AG04449 (cell line): ENCODE data around the gene EVC.
"Not testable (repeated sequence)": the region's sequence is repeated elsewhere in the genome, so short reads cannot be mapped to it uniquely, and the experiment has no call there.

ENCODE experiments used
- CTCF ChIA-PET: fragments of 350-600 bp; formaldehyde crosslinking; extraction: SDS; loops from one replicate; lab custom pipeline; 2021; ENCODE audit warnings: antibody characterized with exemption; lab: Yijun Ruan, JAX
- POLR2A ChIA-PET: fragments of 400-600, 350-600 bp; formaldehyde crosslinking; extraction: SDS; loops from one replicate; lab custom pipeline; 2020; ENCODE audit warnings: antibody characterized with exemption, inconsistent platforms; lab: Yijun Ruan, JAX
- DNase-seq: peaks from one replicate; pipeline ENCODE4 v3.0.0-alpha.2; 2010; ENCODE audit warnings: low read depth, low spot score
- H3K4me3 ChIP-seq: 2 replicates; pipeline ENCODE4 v1.5.1; 2011; ENCODE audit warnings: low read depth, mild to moderate bottlenecking, control low read depth, low read length
- TF ChIP-seq, protein P1 (sequence below): IDR thresholded peaks from one replicate; pipeline ENCODE4 v1.5.1; 2011; ENCODE audit warnings: mild to moderate bottlenecking, moderate library complexity, low read length, control low read depth, inconsistent platforms; ENCODE audit not compliant: insufficient read depth; ENCODE audit errors: missing control alignments

The EVC gene

DNA sequence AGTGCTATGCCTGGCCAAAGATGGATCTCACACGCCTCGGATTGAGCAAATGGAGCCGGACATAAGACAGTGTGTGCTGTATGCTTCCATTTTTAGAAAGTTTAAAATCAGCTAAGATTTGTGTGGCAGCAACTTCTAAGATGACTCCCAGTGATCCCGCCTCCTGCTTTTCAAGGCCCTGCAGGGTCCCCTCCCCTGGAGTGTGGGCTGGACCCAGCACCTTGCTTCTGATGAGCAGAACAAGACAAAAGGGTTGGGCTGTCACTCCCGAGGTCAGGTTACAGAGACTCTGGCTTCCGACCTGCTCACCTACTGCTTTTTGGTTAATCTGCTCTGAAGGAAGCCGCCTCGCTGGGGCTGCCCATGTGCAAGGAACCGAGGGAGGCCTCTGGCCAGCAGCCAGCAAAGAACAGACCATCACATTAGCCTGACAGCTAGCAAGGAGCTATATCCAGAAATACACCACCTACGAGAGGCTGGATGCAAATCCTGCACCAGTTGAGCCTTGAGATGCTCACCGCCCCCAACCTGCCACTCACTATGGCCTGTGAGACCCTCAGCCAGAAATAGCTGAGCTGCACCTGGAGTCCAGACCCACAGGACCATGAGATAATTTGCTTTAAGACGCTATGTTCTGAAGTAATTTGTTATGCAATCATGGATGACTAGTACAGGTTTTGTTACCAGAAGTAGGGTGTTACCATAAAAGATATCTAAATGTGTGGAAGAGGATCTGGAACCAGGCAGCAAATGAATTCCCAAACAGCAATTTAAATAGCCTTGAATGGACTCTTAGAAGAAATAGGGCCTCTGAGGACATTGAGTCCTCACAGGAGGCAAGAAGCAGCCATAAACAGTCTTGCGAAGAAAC lies 134.3 kb downstream of the EVC start:
- TF ChIP-seq, protein P1, sequence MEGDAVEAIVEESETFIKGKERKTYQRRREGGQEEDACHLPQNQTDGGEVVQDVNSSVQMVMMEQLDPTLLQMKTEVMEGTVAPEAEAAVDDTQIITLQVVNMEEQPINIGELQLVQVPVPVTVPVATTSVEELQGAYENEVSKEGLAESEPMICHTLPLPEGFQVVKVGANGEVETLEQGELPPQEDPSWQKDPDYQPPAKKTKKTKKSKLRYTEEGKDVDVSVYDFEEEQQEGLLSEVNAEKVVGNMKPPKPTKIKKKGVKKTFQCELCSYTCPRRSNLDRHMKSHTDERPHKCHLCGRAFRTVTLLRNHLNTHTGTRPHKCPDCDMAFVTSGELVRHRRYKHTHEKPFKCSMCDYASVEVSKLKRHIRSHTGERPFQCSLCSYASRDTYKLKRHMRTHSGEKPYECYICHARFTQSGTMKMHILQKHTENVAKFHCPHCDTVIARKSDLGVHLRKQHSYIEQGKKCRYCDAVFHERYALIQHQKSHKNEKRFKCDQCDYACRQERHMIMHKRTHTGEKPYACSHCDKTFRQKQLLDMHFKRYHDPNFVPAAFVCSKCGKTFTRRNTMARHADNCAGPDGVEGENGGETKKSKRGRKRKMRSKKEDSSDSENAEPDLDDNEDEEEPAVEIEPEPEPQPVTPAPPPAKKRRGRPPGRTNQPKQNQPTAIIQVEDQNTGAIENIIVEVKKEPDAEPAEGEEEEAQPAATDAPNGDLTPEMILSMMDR: no peak
- no peak for DNase-seq
- no peak overlapping the region for H3K4me3 ChIP-seq
- POLR2A ChIA-PET: no interaction called here
- CTCF ChIA-PET: no interaction called here

DNA sequence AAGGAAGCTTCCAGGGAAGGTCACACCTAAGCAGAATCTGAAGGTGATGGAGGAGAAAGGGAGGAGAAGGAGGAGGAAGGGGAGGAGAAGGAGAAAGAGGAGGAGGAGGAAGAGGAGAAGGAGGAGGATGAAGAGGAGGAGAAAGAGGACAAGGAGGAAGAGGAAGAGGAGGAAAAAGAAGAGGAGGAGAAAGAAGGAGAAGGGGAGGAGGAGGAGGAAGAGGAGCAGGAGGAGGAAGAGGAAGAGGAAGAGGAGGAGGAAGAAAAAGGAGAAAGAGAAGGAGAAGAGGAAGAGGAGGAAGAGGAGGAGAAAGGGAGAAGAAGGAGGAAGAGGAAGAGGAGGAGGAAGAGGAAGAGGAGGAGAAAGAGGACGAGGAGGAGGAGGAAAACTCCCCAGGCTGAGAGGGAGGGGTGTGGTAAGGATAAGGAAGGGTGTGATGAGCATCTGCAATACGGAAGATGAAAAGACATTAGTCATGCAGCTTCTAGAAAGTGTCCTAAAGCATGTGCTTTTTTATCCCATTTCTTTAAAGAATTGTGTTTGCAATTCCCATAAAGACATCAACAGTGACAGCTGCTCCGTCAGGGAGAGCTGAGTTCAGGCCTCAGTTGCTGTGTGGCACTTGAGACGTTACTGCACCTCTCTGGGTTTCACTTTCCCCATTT lies 140.8 kb downstream of the EVC start:
- ChIA-PET CTCF (no interaction called here), POLR2A (no interaction called here)
- H3K4me3 ChIP-seq: no peak overlapping the region
- TF ChIP-seq, protein P1: no peak
- no peak for DNase-seq

DNA sequence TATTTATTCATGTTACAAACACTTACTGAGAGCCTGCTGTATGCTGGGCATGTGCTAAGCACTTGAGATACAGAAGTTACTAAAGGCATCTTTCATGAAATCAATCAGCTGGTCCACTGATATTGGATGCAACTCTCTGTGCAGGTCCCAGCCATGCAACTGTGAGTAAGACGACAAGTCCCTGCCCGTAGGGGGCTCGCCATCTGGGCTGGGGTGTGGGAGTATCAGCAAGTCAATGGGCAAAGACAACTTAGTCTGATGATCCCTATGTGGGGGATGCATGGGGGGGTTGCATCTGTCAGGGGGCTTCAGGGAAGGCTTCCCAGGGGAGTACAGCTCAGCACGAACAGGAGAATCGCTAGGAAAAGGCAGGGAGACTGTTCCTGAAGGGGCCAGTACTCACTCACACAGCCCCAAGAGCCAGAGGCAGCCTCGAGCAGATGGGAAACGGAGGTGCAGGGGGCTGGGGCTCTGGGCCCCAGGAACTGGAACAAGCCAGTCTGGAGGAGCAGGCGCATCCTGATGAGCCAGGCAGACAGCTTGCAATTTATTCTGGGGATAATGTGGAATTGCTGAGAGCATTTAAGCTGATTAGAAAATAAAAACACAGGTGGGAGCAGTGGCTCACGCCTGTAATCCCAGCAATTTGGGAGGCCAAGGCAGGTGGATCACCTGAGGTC lies 141.7 kb downstream of the EVC start:
- DNase-seq: no peak
- TF ChIP-seq, protein P1: no peak
- POLR2A ChIA-PET: no interaction called here
- CTCF ChIA-PET: no interaction called here
- no peak overlapping the region for H3K4me3 ChIP-seq

DNA sequence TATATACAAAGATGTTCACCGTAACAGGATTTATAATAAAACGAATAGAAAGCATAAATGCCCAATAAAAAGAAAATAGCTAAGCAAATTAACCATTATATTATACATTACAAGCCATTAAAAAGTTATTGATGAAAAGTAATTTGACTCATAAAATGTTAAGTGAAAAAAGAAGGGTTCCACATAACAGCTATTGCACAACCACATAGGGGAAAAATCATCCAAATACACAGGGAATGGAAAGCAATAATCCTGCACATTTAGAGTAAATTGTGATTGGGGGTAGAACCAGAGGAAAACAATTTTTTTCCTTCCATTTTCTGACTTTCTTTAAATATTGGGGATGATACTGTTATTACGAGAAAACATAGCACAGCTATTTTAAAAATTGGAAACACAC lies 143.9 kb downstream of the EVC start:
- CTCF ChIA-PET: no interaction called here
- POLR2A ChIA-PET: no interaction called here

DNA sequence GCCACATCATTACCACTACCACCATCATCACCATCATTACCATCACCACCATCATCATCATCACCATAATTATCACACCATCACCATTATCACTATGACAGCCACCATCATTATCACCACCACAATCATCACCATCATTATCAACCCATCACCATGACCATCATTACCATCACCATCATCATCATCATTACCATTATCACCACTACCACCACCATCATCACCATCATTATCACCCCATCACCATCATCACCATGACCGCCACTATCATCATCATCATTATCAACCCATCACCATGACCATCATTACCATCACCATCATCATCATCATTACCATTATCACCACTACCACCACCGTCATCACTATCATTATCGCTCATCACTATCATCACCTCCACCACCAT lies 145.4 kb downstream of the EVC start:
- POLR2A ChIA-PET, CTCF ChIA-PET, DNase-seq, H3K4me3 ChIP-seq: not testable (repeated sequence)

More for the DNA sequence above, 143.9 kb downstream of the EVC start:
- H3K4me3 ChIP-seq: no peak overlapping the region
- DNase-seq: no peak
- TF ChIP-seq, protein P1: no peak

DNA sequence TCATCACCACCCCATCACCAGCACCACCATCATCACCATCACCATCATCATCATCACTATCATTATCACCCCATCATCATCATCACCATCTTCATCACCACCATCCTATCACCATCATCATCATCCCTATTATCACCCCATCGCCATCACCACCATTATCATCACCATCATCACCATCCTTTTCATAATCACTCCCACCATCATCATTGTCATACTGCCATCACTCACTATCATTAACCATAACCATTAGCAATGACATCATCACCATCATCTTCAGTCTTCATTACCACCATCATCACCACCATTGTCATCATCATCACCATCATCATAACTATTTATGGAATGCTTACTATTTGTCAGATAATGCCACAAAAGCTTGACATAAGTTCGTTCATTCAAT lies 146.2 kb downstream of the EVC start:
- CTCF ChIA-PET: no interaction called here
- POLR2A ChIA-PET: no interaction called here
- TF ChIP-seq, protein P1: no peak
- no peak overlapping the region for H3K4me3 ChIP-seq
- DNase-seq: no peak
